ENCODE results near the gene KIF2A.

Gene KIF2A

GRCh38 chr5:62373382-62373781 lies 67.4 kb downstream of the KIF2A start:
- no peak for DNase-seq (ENCODE audit: low read depth, low spot score)
- in situ Hi-C loops (cut with HindIII; ENCODE audit: low sequenced_read_pairs) = no loop called here
- H3K4me3 ChIP-seq (ENCODE audit: low read depth, low read length) = no peak overlapping the region
- no peak for TF ChIP-seq CTCF (IDR thresholded peaks at IDR 0.05; ENCODE audit: low read depth, low read length)

GRCh38 chr5:62374090-62374489 lies 68.1 kb downstream of the KIF2A start:
- no peak for TF ChIP-seq CTCF (IDR thresholded peaks at IDR 0.05; ENCODE audit: low read depth, low read length)
- in situ Hi-C loops (cut with HindIII; ENCODE audit: low sequenced_read_pairs) = no loop called here
- DNase-seq (ENCODE audit: low read depth, low spot score) = no peak

GRCh38 chr5:62375627-62376026 lies 69.6 kb downstream of the KIF2A start:
- no peak for DNase-seq (ENCODE audit: low read depth, low spot score)
- no peak for TF ChIP-seq CTCF (IDR thresholded peaks at IDR 0.05; ENCODE audit: low read depth, low read length)
- H3K4me3 ChIP-seq (ENCODE audit: low read depth, low read length) = no peak overlapping the region
- in situ Hi-C loops (cut with HindIII; ENCODE audit: low sequenced_read_pairs) = no loop called here

More at GRCh38 chr5:62374090-62374489, 68.1 kb downstream of the KIF2A start:
- no peak overlapping the region for H3K4me3 ChIP-seq (ENCODE audit: low read depth, low read length)

- DNase-seq (ENCODE audit: low read depth, low spot score) = no peak
- in situ Hi-C loops (cut with HindIII; ENCODE audit: low sequenced_read_pairs) = no loop called here
- TF ChIP-seq CTCF (IDR thresholded peaks at IDR 0.05; ENCODE audit: low read depth, low read length) = no peak
- H3K4me3 ChIP-seq (ENCODE audit: low read depth, low read length) = no peak overlapping the region
Observed at GRCh38 chr5:62376064-62376463, 70.1 kb downstream of the KIF2A start.

- no peak overlapping the region for H3K4me3 ChIP-seq (ENCODE audit: low read depth, low read length)
- in situ Hi-C loops (cut with HindIII; ENCODE audit: low sequenced_read_pairs) = no loop called here
- DNase-seq (ENCODE audit: low read depth, low spot score) = no peak
- no peak for TF ChIP-seq CTCF (IDR thresholded peaks at IDR 0.05; ENCODE audit: low read depth, low read length)
Observed at GRCh38 chr5:62385131-62385530, 79.1 kb downstream of the KIF2A start.

- H3K4me3 ChIP-seq (ENCODE audit: low read depth, low read length) = no peak overlapping the region
- no peak for TF ChIP-seq CTCF (IDR thresholded peaks at IDR 0.05; ENCODE audit: low read depth, low read length)
- DNase-seq (ENCODE audit: low read depth, low spot score) = no peak
- in situ Hi-C loops (cut with HindIII; ENCODE audit: low sequenced_read_pairs) = no loop called here
Observed at GRCh38 chr5:62385816-62386400, 79.9 kb downstream of the KIF2A start.

GRCh38 chr5:62386824-62387223 lies 80.8 kb downstream of the KIF2A start:
- no peak overlapping the region for H3K4me3 ChIP-seq (ENCODE audit: low read depth, low read length)
- DNase-seq (ENCODE audit: low read depth, low spot score) = no peak
- in situ Hi-C loops (cut with HindIII; ENCODE audit: low sequenced_read_pairs) = no loop called here
- TF ChIP-seq CTCF (IDR thresholded peaks at IDR 0.05; ENCODE audit: low read depth, low read length) = no peak
